ENCODE measurements around the gene COPG2.

DNA sequence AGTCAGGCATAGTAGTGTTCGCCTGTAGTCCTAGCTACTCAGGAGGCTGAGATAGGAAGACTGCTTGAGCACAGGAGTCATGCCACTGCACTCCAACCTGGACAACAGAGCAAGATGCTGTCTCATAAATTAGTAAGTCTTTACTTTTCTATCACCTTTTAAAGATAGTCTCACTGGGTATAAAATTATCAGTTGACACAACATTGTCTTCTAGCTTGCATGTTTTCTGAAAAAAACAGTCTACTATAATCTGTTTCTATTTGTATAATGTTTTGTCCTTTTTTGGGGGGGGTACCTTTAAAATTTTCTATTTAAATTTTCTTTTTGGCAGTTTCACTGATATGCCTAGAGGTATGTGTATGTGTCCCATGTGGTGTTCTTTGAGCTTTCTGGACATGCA lies 39.6 kb downstream of the COPG2 start:
- TF ChIP-seq POLR2A (IDR thresholded peaks at IDR 0.05; ENCODE audit: low read depth, low read length) (no peak), MAZ (IDR thresholded peaks at IDR 0.05; ENCODE audit: borderline replicate concordance, low read depth, low read length) (no peak), MXI1 (IDR thresholded peaks at IDR 0.05; ENCODE audit: borderline replicate concordance, low read depth, low read length) (no peak), BHLHE40 (IDR thresholded peaks at IDR 0.05; ENCODE audit: low read depth, low read length) (no peak), RAD21 (IDR thresholded peaks at IDR 0.05; ENCODE audit: low read length) (no peak), MAFK (IDR thresholded peaks at IDR 0.05; ENCODE audit: low read depth, low read length) (no peak), RFX5 (IDR thresholded peaks at IDR 0.05; ENCODE audit: low read depth, low read length) (no peak), CHD1 (IDR thresholded peaks at IDR 0.05; ENCODE audit: low read depth, low read length) (no peak)
- TF ChIP-seq, protein P1, sequence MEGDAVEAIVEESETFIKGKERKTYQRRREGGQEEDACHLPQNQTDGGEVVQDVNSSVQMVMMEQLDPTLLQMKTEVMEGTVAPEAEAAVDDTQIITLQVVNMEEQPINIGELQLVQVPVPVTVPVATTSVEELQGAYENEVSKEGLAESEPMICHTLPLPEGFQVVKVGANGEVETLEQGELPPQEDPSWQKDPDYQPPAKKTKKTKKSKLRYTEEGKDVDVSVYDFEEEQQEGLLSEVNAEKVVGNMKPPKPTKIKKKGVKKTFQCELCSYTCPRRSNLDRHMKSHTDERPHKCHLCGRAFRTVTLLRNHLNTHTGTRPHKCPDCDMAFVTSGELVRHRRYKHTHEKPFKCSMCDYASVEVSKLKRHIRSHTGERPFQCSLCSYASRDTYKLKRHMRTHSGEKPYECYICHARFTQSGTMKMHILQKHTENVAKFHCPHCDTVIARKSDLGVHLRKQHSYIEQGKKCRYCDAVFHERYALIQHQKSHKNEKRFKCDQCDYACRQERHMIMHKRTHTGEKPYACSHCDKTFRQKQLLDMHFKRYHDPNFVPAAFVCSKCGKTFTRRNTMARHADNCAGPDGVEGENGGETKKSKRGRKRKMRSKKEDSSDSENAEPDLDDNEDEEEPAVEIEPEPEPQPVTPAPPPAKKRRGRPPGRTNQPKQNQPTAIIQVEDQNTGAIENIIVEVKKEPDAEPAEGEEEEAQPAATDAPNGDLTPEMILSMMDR (conservative IDR thresholded peaks at IDR 0.05; ENCODE audit: low read depth, low read length): no peak
